A673 (cell line): ENCODE data around the gene SKI.

ENCODE experiments used
- CTCF ChIP-seq: fragments of 300-800, 200-600 bp; sonication (generic); conservative IDR thresholded peaks from 2 replicates; pipeline ENCODE4 v1.5.1; 2017; ENCODE audit warnings: low read depth, mild to moderate bottlenecking, antibody characterized with exemption, low read length, moderate library complexity, mixed read lengths
- EZH2 ChIP-seq: fragments of 200-600 bp; sonication (generic); IDR thresholded peaks from 2 replicates; pipeline ENCODE4 v1.6.1; 2017; ENCODE audit warnings: borderline replicate concordance, low read depth, mild to moderate bottlenecking, mixed read lengths, antibody characterized with exemption, low read length; ENCODE audit not compliant: poor library complexity, severe bottlenecking

- TF ChIP-seq CTCF (no peak), EZH2 (no peak)
Observed at GRCh38 chr1:2186901-2187300, 41.2 kb upstream of the SKI start.
